GM19438 (cell line): Measurements from ENCODE around the gene PCED1B.
"Not testable (repeated sequence)": the region's sequence is repeated elsewhere in the genome, so short reads cannot be mapped to it uniquely, and the experiment has no call there.

Source experiments
- ATAC-seq: cut with Tn5 transposase; IDR thresholded peaks from one replicate; pipeline ENCODE4 v1.9.1; 2021; ENCODE audit warnings: low read depth; ENCODE audit not compliant: unreplicated experiment

PCED1B gene

GRCh38 chr12:47079468-47079980, at the start of gene PCED1B, which contains the start of gene AMIGO2:
TSS of gene PCED1B (plus strand) at chr12:47079621. CDS start at chr12:47235064, 155,443 bp downstream.
TSS of gene AMIGO2 (minus strand) at chr12:47079959. CDS start at chr12:47079002, 957 bp downstream.
- peak; percentile 82 for ATAC-seq

- ATAC-seq = no peak
Observed at GRCh38 chr12:47029903-47030302, 49.5 kb upstream of the PCED1B start.

GRCh38 chr12:47032644-47033043, 46.8 kb upstream of the PCED1B start:
- ATAC-seq = no peak

- no peak for ATAC-seq
Observed at GRCh38 chr12:47033081-47033480, 46.3 kb upstream of the PCED1B start.

GRCh38 chr12:47033789-47034555, 45.4 kb upstream of the PCED1B start:
- ATAC-seq = no peak

GRCh38 chr12:47034661-47035060, 44.8 kb upstream of the PCED1B start:
- ATAC-seq = no peak

- ATAC-seq = no peak
Observed at GRCh38 chr12:47035484-47035883, 43.9 kb upstream of the PCED1B start.

GRCh38 chr12:47038270-47038748, 41.1 kb upstream of the PCED1B start:
- ATAC-seq = no peak

- ATAC-seq = no peak
Observed at GRCh38 chr12:47039079-47039478, 40.3 kb upstream of the PCED1B start.

- no peak for ATAC-seq
Observed at GRCh38 chr12:47039756-47040155, 39.7 kb upstream of the PCED1B start.

- no peak for ATAC-seq
Observed at GRCh38 chr12:47041327-47041726, 38.1 kb upstream of the PCED1B start.

- no peak for ATAC-seq
Observed at GRCh38 chr12:47048541-47048940, 30.9 kb upstream of the PCED1B start.

GRCh38 chr12:47051291-47051690, 28.1 kb upstream of the PCED1B start:
- ATAC-seq = not testable (repeated sequence)

GRCh38 chr12:47052274-47052673, 27.1 kb upstream of the PCED1B start:
- ATAC-seq = no peak

GRCh38 chr12:47053961-47054360, 25.5 kb upstream of the PCED1B start:
- no peak for ATAC-seq

GRCh38 chr12:47054659-47055058, 24.8 kb upstream of the PCED1B start:
- ATAC-seq = no peak

- not testable (repeated sequence) for ATAC-seq
Observed at GRCh38 chr12:47055856-47056255, 23.6 kb upstream of the PCED1B start.

- not testable (repeated sequence) for ATAC-seq
Observed at GRCh38 chr12:47056944-47057343, 22.5 kb upstream of the PCED1B start.

GRCh38 chr12:47058640-47059039, 20.8 kb upstream of the PCED1B start:
- not testable (repeated sequence) for ATAC-seq

- ATAC-seq = no peak
Observed at GRCh38 chr12:47065546-47065945, 13.9 kb upstream of the PCED1B start.

- ATAC-seq = no peak
Observed at GRCh38 chr12:47066278-47067025, 13.0 kb upstream of the PCED1B start.
